ENCODE data around the gene ENSA.
"Not testable (repeated sequence)": the region's sequence is repeated elsewhere in the genome, so short reads cannot be mapped to it uniquely, and the experiment has no call there.

DNA sequence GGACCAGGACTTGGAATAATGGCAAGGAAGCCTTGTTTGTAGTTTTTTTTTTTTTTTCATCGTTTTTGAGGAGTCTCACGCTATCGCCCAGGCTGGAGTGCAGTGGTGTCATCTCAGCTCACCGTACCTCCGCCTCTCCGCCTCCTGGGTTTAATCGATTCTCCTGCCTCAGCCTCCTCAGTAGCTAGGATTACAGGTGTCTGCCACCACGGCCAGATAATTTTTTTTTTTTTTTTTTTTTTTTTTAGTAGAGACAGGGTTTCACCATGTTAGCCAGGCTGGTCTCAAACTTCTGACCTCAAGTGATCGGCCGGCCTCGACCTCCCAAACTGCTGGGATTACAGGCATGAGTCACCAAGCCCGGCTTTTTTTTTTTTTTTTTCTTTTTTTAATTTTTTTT, 27.0 kb downstream of the ENSA start:
- TF ChIP-seq, protein P1, sequence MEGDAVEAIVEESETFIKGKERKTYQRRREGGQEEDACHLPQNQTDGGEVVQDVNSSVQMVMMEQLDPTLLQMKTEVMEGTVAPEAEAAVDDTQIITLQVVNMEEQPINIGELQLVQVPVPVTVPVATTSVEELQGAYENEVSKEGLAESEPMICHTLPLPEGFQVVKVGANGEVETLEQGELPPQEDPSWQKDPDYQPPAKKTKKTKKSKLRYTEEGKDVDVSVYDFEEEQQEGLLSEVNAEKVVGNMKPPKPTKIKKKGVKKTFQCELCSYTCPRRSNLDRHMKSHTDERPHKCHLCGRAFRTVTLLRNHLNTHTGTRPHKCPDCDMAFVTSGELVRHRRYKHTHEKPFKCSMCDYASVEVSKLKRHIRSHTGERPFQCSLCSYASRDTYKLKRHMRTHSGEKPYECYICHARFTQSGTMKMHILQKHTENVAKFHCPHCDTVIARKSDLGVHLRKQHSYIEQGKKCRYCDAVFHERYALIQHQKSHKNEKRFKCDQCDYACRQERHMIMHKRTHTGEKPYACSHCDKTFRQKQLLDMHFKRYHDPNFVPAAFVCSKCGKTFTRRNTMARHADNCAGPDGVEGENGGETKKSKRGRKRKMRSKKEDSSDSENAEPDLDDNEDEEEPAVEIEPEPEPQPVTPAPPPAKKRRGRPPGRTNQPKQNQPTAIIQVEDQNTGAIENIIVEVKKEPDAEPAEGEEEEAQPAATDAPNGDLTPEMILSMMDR (IDR thresholded peaks at IDR 0.05; ENCODE audit: low read depth, low read length, missing input control), result not testable (repeated sequence)
- TF ChIP-seq, protein P2, sequence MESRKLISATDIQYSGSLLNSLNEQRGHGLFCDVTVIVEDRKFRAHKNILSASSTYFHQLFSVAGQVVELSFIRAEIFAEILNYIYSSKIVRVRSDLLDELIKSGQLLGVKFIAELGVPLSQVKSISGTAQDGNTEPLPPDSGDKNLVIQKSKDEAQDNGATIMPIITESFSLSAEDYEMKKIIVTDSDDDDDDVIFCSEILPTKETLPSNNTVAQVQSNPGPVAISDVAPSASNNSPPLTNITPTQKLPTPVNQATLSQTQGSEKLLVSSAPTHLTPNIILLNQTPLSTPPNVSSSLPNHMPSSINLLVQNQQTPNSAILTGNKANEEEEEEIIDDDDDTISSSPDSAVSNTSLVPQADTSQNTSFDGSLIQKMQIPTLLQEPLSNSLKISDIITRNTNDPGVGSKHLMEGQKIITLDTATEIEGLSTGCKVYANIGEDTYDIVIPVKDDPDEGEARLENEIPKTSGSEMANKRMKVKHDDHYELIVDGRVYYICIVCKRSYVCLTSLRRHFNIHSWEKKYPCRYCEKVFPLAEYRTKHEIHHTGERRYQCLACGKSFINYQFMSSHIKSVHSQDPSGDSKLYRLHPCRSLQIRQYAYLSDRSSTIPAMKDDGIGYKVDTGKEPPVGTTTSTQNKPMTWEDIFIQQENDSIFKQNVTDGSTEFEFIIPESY (IDR thresholded peaks at IDR 0.05), result not testable (repeated sequence)
- TF ChIP-seq GABPA (IDR thresholded peaks at IDR 0.05 in 1 of 2, conservative IDR thresholded peaks at IDR 0.05 in 1 of 2); YY1 (IDR thresholded peaks at IDR 0.05); FOXA2 (IDR thresholded peaks at IDR 0.05); TAF1 (conservative IDR thresholded peaks at IDR 0.05): not testable (repeated sequence)
- TF ChIP-seq, protein P3, sequence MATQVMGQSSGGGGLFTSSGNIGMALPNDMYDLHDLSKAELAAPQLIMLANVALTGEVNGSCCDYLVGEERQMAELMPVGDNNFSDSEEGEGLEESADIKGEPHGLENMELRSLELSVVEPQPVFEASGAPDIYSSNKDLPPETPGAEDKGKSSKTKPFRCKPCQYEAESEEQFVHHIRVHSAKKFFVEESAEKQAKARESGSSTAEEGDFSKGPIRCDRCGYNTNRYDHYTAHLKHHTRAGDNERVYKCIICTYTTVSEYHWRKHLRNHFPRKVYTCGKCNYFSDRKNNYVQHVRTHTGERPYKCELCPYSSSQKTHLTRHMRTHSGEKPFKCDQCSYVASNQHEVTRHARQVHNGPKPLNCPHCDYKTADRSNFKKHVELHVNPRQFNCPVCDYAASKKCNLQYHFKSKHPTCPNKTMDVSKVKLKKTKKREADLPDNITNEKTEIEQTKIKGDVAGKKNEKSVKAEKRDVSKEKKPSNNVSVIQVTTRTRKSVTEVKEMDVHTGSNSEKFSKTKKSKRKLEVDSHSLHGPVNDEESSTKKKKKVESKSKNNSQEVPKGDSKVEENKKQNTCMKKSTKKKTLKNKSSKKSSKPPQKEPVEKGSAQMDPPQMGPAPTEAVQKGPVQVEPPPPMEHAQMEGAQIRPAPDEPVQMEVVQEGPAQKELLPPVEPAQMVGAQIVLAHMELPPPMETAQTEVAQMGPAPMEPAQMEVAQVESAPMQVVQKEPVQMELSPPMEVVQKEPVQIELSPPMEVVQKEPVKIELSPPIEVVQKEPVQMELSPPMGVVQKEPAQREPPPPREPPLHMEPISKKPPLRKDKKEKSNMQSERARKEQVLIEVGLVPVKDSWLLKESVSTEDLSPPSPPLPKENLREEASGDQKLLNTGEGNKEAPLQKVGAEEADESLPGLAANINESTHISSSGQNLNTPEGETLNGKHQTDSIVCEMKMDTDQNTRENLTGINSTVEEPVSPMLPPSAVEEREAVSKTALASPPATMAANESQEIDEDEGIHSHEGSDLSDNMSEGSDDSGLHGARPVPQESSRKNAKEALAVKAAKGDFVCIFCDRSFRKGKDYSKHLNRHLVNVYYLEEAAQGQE (IDR thresholded peaks at IDR 0.05), result not testable (repeated sequence)
- TF ChIP-seq, protein P4, sequence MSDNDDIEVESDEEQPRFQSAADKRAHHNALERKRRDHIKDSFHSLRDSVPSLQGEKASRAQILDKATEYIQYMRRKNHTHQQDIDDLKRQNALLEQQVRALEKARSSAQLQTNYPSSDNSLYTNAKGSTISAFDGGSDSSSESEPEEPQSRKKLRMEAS (IDR thresholded peaks at IDR 0.05), result not testable (repeated sequence)
